Body of pancreas (tissue), 4 donors: ENCODE data around the gene PIP4K2C. TPM values are rescaled to one million over a fixed set of nuclear protein-coding genes. Genes with fewer than 3 reads are reported as not detected.

Source experiments
- ATAC-seq: fragments of 150-250 bp; one replicate; pipeline ENCODE4 v1.9.1; 2016
- DNase-seq, 4 donors: peaks; one replicate each; pipeline ENCODE4 v3.0.0-alpha.2; 2019
- H3K27ac ChIP-seq, 4 donors: fragments of 200-600 bp; sonication (generic); 1 replicate in 3 of 4; 2 replicates in 1 of 4; pipeline versions ENCODE4 v1.5.1 to v1.6.1; 2016 to 2019; ENCODE audit warnings: mild to moderate bottlenecking in 1 of 4, mixed read lengths in 1 of 4, moderate library complexity in 1 of 4
- H3K27me3 ChIP-seq, 2 donors: fragments of 200-600 bp; sonication (generic); one replicate each; pipeline ENCODE4 v1.6.0; 2016; ENCODE audit warnings: mild to moderate bottlenecking in 1 of 2
- H3K36me3 ChIP-seq, 2 donors: fragments of 200-600 bp; sonication (generic); replicated peaks in 1 of 2; 2 replicates each; pipeline ENCODE4 v1.5.1; 2016; ENCODE audit warnings: low read depth in 2 of 2; ENCODE audit not compliant: insufficient read depth in 1 of 2
- H3K4me1 ChIP-seq: fragments of 200-600 bp; sonication (generic); one replicate; pipeline ENCODE4 v1.6.0; 2016
- H3K4me3 ChIP-seq, 2 donors: fragments of 200-600 bp; sonication (generic); 1 replicate in 1 of 2; 2 replicates in 1 of 2; pipeline ENCODE4 v1.5.1; 2016 to 2019
- H3K9me3 ChIP-seq, 3 donors: fragments of 200-600 bp; sonication (generic); 1 replicate in 2 of 3; 2 replicates in 1 of 3; pipeline ENCODE4 v1.5.1; 2016
- POLR2A ChIP-seq, 3 donors: fragments of 450-650 bp; IDR thresholded peaks; one replicate each; pipeline ENCODE4 v1.6.1; 2016; ENCODE audit warnings: antibody characterized with exemption in 3 of 3, mild to moderate bottlenecking in 2 of 3
- WGBS, 2 donors: methylation state at CpG; one replicate each; pipeline ENCODE4 v1.1.5; 2017; 5-methylcytosine and 5-hydroxymethylcytosine counted together
- intact Hi-C: fragments of 100-400 bp; cut with DNase I; formaldehyde crosslinking; loops from one replicate; pipeline ENCODE4 v1.15.1; 2023
- total RNA-seq, 2 donors: library from RNA; depleted of rRNA; stranded (reverse); fragments of >200 nt; gene quantifications; one replicate each; pipeline ENCODE4 v1.1.0, GENCODE V29; 2016
- TF ChIP-seq, protein P1 (sequence below), 7 experiments: fragments of 450-650 bp in 4 of 7; fragments of 200-600 bp in 3 of 7; sonication (generic) in 3 of 7; IDR thresholded peaks; one replicate each; pipeline ENCODE4 v1.5.1; 2016 to 2019; ENCODE audit warnings: antibody characterized with exemption in 7 of 7

The PIP4K2C gene
- total RNA-seq, 2 donors from 2014 or later = 12.2 to 48.0 TPM

DNA sequence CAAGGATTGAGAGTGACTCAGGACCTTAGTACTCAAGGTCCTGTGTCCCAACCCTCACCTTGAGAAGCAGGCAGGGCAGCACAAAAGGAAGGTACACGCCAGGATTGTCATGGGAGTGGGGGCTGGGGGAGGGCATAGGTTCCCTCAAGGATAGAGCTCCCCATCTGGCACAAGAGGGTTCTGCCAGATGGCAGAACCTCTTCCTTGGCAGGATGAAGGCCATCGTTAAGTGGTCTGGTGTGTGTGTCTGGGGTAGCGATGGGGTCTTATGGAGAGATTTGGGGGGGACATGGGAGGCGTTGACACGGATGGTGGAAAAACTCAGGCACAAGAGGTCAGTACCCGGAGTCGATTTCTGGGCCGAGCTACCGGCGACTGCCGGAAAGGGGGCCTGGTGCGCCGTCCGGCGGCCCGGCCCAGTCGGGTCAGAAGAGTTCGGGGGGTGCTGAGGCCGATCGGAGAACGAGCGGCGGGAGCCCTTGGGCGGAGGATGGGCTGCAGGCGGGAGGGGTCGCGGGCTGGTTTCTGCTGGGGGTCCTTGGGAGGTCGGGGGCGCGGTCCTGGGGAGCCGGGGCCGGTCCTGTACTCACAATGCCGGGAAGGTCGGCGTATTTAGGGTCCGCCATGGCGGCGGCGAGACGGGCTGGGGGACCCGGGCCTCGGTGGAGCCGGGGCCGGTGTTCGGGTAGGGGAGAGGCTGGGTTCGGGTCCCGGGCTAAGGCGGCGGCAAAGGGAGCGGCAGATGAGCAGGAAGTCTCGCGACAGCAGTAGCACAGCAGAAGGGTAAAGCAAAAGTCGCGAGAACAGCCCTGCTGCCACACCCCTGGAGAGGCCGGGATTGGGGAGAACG is 44.3 kb upstream of the PIP4K2C start, which contains the start of gene DCTN2:
Gene DCTN2 (minus strand): TSS at position 755 of the 850 bp plus-strand sequence. CDS start 129 bp downstream, at position 626.
- ATAC-seq (peak; percentile 96), DNase-seq (peak; percentile 95 to 98 (median 97))
- H3K36me3 ChIP-seq = no peaks in the 10 kb centered on the region
- TF ChIP-seq, protein P1, sequence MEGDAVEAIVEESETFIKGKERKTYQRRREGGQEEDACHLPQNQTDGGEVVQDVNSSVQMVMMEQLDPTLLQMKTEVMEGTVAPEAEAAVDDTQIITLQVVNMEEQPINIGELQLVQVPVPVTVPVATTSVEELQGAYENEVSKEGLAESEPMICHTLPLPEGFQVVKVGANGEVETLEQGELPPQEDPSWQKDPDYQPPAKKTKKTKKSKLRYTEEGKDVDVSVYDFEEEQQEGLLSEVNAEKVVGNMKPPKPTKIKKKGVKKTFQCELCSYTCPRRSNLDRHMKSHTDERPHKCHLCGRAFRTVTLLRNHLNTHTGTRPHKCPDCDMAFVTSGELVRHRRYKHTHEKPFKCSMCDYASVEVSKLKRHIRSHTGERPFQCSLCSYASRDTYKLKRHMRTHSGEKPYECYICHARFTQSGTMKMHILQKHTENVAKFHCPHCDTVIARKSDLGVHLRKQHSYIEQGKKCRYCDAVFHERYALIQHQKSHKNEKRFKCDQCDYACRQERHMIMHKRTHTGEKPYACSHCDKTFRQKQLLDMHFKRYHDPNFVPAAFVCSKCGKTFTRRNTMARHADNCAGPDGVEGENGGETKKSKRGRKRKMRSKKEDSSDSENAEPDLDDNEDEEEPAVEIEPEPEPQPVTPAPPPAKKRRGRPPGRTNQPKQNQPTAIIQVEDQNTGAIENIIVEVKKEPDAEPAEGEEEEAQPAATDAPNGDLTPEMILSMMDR (IDR thresholded peaks at IDR 0.05) = peak in 1 of 7 experiments; percentile 12
- peak; percentile 53 to 76 (median 73) for TF ChIP-seq POLR2A (IDR thresholded peaks at IDR 0.05)
- H3K9me3 ChIP-seq = no peaks in the 10 kb centered on the region
- H3K4me3 ChIP-seq = peak within 1 kb of the TSS; percentile 53 to 94
- peaks cover 26% of the 10 kb centered on the region for H3K4me1 ChIP-seq
- intact Hi-C loops = no loop called here
- WGBS, 2 donors = 0 to 1% methylated on average over 28 to 55 of the region's 56 CpGs
- no peaks in the 10 kb centered on the region for H3K27me3 ChIP-seq
- H3K27ac ChIP-seq = peak within 1 kb of the TSS; percentile 89 to 96 (median 92)

DNA sequence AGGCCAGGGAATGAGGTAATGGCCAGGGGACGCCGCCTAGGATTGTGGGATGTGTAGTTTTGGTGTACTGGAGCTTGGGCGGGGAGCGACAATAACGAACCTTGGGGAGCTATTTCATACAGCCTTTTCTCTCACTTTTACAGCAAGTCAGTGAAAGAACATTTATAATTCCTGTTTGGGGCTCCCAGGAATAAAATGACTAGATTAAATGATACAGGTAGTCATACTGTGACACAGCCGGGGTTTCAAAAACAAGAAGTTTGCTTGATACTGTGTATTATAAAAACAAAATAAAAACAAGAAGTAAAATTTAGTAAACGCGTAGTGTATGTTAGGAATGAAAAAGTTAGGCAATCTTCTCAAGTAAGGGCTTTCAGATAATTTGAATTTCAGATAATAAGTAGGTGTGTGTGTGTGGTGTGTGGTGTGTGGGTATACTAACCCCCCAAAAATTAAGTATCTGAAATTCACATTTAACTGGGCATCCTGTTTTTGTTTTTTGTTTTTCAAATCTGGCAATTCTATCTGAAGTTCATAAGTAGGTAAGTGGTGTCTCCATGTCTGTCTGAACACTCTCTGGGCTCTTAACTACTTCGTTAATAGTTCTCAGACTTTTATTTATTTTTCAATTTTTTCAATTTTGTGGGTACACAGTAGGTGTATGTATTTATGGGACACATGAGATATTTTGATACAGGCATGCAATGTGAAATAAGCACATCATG is 43.5 kb upstream of the PIP4K2C start:
- TF ChIP-seq POLR2A (IDR thresholded peaks at IDR 0.05) = no peak
- TF ChIP-seq, protein P1 (IDR thresholded peaks at IDR 0.05) = peak in 1 of 7 experiments; percentile 4
- no peaks in the 10 kb centered on the region for H3K9me3 ChIP-seq
- DNase-seq (no peak), ATAC-seq (no peak)
- H3K4me3 ChIP-seq = peak overlapping the region in 1 of 2 donors; percentile 53
- no peaks in the 10 kb centered on the region for H3K36me3 ChIP-seq
- no peaks in the 10 kb centered on the region for H3K27me3 ChIP-seq
- H3K4me1 ChIP-seq = peaks cover 26% of the 10 kb centered on the region
- intact Hi-C loops = no loop called here
- peak overlapping the region; percentile 89 to 96 (median 92) for H3K27ac ChIP-seq
- WGBS, 2 donors = 14 to 20% methylated on average over 9 of the region's 9 CpGs

DNA sequence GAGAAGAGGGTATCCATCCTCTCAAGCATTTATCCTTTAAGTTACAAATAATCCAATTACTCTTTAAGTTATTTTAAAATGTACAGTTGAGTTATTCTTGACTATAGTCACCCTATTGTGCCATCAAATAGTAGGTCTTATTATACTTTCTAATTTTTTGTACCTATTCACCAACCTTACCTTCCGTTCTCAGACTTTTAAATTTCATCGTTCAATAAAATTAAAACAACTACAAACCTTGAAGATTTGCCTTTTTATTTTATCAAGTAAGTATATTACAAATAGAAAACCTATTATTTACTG is 43.0 kb upstream of the PIP4K2C start:
- Histone ChIP-seq H3K27ac (no peak overlapping the region), H3K9me3 (no peaks in the 10 kb centered on the region), H3K27me3 (no peaks in the 10 kb centered on the region), H3K4me1 (peaks cover 26% of the 10 kb centered on the region), H3K4me3 (no peak overlapping the region), H3K36me3 (no peaks in the 10 kb centered on the region)
- intact Hi-C loops = no loop called here
- DNase-seq (no peak), ATAC-seq (no peak)
- TF ChIP-seq, protein P1 (IDR thresholded peaks at IDR 0.05) = no peak
- no peak for TF ChIP-seq POLR2A (IDR thresholded peaks at IDR 0.05)
- WGBS, 2 donors = 90 to 95% methylated on average over 2 of the region's 2 CpGs

DNA sequence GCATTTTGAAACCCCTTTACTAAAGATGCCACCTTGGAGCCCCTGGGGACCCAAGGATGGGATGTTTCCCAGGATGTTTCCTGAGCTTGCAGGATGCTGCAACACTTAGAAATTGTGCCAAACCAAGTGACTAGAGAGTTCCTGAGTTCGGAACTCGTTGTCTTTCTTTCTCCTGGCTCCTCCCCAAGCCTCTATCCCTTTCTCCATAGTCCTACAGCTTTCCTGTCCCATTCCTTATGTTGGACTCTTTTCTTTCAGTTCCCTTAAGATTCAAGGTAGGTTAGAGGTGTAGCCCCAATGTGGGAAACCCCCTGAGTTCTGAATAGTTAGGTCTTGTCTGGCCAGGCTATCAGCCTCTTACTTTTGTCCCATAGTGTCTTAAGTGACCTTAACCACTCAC is 42.5 kb upstream of the PIP4K2C start:
- Histone ChIP-seq H3K27me3 (no peaks in the 10 kb centered on the region), H3K4me3 (no peak overlapping the region), H3K9me3 (no peaks in the 10 kb centered on the region), H3K4me1 (peaks cover 26% of the 10 kb centered on the region), H3K27ac (no peak overlapping the region), H3K36me3 (no peaks in the 10 kb centered on the region)
- intact Hi-C loops = no loop called here
- TF ChIP-seq, protein P1 (IDR thresholded peaks at IDR 0.05) = no peak
- TF ChIP-seq POLR2A (IDR thresholded peaks at IDR 0.05) = no peak
- DNase-seq (no peak), ATAC-seq (no peak)
- 26 to 59% methylated on average over 2 of the region's 2 CpGs for WGBS, 2 donors
